HG02885 (cell line): Measurements from ENCODE around the gene ANKRD33.

Experiments used
- ATAC-seq: cut with Tn5 transposase; IDR thresholded peaks from one replicate; pipeline ENCODE4 v1.9.1; 2021; ENCODE audit warnings: mild to moderate bottlenecking; ENCODE audit not compliant: unreplicated experiment, poor library complexity

ANKRD33 gene

DNA sequence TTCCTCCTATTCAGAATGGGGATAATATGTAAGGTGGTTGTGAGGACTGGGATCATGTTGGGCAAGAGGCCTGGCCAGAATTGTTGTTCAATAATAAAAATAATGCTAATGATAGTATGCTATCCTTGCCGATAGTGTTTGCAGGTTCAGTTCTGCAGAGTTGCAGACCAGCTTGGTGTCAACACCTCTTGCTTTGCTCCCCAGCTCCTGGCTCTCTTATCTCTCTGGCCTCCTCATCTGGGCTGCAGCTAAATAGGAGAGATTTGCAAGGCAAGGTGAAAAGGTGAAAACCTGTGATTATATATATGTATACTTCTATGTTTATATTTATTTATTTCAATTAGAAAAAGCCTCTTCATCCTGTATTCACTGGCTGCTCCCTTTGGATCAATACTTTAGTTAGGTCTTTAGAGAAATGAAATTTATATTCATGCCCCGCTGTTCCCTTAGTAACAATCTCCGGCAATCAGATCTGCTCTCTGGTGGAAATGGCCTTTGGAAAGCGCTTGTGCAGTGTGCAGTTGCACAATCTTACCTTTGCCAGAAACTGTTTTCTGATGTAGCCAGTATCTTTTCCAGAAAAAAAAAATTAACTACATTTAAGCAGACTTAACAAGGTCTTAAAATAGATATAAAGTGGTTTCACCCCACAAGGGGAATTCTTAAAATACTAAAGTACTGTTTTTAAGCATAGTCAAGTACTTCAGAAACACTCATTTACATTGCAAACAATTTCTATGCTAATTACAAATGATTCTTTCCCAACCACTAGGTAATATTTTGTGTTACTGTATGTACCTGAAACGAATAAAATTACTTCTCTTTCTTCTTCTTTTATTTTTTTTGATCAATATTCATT, 44.5 kb downstream of the ANKRD33 start:
- no peak for ATAC-seq

DNA sequence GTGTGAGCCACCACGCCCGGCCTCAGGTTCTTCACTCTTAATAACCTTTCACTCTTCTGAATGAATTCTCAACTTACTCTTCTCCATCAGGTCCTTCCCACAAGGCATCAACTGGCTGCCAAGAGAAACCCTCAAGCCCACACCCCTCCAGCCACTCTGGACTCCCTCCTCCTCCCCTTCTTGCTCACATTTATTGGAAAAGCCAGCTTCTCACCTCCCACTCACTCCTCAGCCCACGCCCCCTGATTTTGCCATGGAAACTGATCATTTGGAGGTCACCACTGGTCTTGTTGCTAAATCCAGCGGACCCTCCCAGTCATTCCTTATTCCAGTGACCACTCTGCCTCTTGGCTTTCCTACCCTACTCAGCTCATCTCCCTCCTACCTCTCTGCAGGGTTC, 46.2 kb downstream of the ANKRD33 start:
- no peak for ATAC-seq

DNA sequence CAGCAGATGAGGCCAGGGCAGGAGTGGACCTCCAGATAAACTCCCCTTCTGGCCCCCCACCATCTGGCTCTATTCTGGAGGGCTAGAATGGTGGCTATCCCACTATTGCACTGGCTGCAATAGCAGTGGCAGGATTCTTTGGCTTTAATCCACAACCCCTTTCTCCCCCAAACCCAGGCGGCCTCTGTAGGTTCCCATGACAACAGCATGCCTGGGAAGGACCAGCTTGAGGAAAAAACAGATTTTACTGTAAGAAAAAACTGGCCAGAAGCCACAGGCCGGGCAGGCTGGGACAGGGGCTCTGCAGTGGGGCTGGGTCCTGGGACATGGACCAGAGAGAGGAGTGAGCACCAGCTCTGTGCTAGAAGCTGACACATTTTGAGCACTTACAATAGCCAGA, 50.0 kb downstream of the ANKRD33 start:
- ATAC-seq = no peak

DNA sequence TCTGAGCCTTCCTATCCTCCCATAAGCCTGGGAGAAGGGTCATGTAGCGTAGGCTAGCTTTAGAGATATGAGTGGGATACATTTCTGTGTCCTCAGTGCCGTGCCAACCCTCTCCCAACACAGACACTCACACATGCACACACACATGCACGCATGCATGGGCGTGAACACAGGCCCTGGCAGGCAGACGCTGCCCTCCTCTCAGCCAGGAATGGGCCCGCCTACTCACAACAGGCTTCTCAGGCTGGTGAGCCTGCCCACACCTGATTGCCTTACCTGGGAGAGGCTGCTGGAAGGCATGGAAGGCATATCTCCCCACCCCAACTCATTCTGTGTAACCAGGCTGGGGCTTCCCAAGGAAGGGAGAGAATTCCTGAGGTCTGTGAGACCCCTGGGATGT, 50.8 kb downstream of the ANKRD33 start:
- no peak for ATAC-seq

DNA sequence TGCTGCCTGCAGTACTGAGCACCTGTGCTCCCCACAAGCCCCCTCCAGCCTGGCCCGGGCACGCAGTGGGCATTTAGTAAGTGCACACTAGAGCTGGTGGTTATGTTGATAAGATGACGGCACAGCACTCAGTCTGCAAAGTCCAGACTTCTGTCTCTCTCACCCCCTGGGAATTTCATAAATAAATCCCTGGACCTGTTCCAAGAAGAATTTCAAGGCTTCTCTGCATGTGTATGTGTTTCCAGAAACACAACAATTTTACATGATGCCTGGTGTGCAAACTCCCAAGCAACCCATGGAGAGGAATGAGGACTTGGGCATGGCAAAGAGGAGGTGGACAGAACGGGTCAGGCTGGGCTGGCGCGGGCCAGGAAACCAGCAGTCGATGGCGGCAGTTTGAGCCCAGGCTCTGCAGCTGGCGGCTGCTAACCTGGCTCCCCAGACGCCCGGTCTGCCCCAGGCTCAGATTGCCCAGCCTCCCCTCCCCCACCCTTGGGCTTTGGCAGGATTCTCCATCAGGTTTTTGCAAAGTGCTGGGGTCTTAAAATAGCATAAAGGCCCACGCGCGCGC, 53.2 kb downstream of the ANKRD33 start:
- no peak for ATAC-seq
